Measurements from ENCODE around the gene GRID2.

GRID2 gene

DNA sequence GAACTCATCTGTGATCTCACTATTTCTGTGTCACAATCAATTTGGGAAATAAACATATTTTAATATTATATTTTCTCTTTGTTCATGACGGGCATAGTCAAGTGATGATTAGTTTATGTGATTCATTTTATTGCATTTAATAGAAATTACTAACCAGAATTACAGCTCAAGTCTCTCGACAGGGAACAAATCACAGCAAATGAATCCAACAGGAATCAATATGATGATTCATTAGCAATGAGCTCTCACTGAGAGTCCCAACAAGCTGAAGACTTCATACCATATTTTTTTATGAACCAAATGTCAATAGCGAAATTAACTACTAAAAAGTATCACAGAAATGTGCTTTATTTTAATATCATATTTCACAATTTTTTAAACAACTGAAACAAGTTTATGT lies 649.7 kb downstream of the GRID2 start:
- ATAC-seq: no peak
- TF ChIP-seq PPARA (CRISPR knock-in tag; IDR thresholded peaks at IDR 0.05; ENCODE audit: borderline replicate concordance) (no peak), ISL1 (CRISPR knock-in tag; IDR thresholded peaks at IDR 0.05) (no peak), BACH2 (CRISPR knock-in tag; IDR thresholded peaks at IDR 0.05; ENCODE audit: borderline replicate concordance) (no peak), RARB (CRISPR knock-in tag; IDR thresholded peaks at IDR 0.05) (no peak), CSDC2 (CRISPR knock-in tag; IDR thresholded peaks at IDR 0.05) (no peak), OSR1 (CRISPR knock-in tag; IDR thresholded peaks at IDR 0.05) (no peak), GLIS3 (CRISPR knock-in tag; IDR thresholded peaks at IDR 0.05) (no peak), ZNF8 (CRISPR knock-in tag; IDR thresholded peaks at IDR 0.05) (no peak), ZC3H10 (CRISPR knock-in tag; IDR thresholded peaks at IDR 0.05) (no peak), TOX (CRISPR knock-in tag; IDR thresholded peaks at IDR 0.05; ENCODE audit: borderline replicate concordance) (no peak), POU6F1 (CRISPR knock-in tag; IDR thresholded peaks at IDR 0.05; ENCODE audit: borderline replicate concordance, low read depth) (no peak), ZNF565 (CRISPR knock-in tag; conservative IDR thresholded peaks at IDR 0.05; ENCODE audit: low read depth) (no peak), ZFP30 (CRISPR knock-in tag; IDR thresholded peaks at IDR 0.05) (no peak), TCF4 (CRISPR knock-in tag; IDR thresholded peaks at IDR 0.05; ENCODE audit: borderline replicate concordance) (no peak), SNAI2 (CRISPR knock-in tag; IDR thresholded peaks at IDR 0.05) (no peak), ZNF70 (CRISPR knock-in tag; IDR thresholded peaks at IDR 0.05) (no peak)
- TF ChIP-seq, protein P1, sequence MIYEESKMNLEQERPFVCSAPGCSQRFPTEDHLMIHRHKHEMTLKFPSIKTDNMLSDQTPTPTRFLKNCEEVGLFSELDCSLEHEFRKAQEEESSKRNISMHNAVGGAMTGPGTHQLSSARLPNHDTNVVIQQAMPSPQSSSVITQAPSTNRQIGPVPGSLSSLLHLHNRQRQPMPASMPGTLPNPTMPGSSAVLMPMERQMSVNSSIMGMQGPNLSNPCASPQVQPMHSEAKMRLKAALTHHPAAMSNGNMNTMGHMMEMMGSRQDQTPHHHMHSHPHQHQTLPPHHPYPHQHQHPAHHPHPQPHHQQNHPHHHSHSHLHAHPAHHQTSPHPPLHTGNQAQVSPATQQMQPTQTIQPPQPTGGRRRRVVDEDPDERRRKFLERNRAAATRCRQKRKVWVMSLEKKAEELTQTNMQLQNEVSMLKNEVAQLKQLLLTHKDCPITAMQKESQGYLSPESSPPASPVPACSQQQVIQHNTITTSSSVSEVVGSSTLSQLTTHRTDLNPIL (CRISPR knock-in tag; IDR thresholded peaks at IDR 0.05; ENCODE audit: low read depth): no peak
- TF ChIP-seq, protein P2, sequence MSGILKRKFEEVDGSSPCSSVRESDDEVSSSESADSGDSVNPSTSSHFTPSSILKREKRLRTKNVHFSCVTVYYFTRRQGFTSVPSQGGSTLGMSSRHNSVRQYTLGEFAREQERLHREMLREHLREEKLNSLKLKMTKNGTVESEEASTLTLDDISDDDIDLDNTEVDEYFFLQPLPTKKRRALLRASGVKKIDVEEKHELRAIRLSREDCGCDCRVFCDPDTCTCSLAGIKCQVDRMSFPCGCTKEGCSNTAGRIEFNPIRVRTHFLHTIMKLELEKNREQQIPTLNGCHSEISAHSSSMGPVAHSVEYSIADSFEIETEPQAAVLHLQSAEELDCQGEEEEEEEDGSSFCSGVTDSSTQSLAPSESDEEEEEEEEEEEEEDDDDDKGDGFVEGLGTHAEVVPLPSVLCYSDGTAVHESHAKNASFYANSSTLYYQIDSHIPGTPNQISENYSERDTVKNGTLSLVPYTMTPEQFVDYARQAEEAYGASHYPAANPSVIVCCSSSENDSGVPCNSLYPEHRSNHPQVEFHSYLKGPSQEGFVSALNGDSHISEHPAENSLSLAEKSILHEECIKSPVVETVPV (CRISPR knock-in tag; IDR thresholded peaks at IDR 0.05): no peak
- TF ChIP-seq, protein P3, sequence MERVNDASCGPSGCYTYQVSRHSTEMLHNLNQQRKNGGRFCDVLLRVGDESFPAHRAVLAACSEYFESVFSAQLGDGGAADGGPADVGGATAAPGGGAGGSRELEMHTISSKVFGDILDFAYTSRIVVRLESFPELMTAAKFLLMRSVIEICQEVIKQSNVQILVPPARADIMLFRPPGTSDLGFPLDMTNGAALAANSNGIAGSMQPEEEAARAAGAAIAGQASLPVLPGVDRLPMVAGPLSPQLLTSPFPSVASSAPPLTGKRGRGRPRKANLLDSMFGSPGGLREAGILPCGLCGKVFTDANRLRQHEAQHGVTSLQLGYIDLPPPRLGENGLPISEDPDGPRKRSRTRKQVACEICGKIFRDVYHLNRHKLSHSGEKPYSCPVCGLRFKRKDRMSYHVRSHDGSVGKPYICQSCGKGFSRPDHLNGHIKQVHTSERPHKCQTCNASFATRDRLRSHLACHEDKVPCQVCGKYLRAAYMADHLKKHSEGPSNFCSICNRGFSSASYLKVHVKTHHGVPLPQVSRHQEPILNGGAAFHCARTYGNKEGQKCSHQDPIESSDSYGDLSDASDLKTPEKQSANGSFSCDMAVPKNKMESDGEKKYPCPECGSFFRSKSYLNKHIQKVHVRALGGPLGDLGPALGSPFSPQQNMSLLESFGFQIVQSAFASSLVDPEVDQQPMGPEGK (CRISPR knock-in tag; IDR thresholded peaks at IDR 0.05; ENCODE audit: borderline replicate concordance): no peak
- TF ChIP-seq, protein P4, sequence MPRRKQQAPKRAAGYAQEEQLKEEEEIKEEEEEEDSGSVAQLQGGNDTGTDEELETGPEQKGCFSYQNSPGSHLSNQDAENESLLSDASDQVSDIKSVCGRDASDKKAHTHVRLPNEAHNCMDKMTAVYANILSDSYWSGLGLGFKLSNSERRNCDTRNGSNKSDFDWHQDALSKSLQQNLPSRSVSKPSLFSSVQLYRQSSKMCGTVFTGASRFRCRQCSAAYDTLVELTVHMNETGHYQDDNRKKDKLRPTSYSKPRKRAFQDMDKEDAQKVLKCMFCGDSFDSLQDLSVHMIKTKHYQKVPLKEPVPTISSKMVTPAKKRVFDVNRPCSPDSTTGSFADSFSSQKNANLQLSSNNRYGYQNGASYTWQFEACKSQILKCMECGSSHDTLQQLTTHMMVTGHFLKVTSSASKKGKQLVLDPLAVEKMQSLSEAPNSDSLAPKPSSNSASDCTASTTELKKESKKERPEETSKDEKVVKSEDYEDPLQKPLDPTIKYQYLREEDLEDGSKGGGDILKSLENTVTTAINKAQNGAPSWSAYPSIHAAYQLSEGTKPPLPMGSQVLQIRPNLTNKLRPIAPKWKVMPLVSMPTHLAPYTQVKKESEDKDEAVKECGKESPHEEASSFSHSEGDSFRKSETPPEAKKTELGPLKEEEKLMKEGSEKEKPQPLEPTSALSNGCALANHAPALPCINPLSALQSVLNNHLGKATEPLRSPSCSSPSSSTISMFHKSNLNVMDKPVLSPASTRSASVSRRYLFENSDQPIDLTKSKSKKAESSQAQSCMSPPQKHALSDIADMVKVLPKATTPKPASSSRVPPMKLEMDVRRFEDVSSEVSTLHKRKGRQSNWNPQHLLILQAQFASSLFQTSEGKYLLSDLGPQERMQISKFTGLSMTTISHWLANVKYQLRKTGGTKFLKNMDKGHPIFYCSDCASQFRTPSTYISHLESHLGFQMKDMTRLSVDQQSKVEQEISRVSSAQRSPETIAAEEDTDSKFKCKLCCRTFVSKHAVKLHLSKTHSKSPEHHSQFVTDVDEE (CRISPR knock-in tag; IDR thresholded peaks at IDR 0.05): no peak

DNA sequence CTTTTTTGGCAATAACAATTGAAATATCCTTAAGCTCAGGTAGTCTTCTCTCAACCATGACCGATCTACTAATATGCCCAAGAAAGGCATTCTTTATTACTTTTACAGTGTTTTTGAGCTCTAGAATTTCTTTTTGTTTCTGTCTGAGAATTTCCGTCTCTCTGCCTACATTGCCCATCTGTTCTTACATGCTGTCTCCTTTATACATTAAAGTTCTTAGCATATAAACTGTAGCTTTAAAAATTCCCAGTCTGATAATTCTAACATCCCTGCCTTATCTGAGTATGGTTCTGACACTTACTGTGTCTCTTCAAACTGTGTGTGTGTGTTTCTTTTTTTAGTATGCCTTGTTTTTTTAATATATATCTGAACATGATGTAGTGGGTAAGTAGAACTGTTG lies 658.1 kb downstream of the GRID2 start:
- no peak for ATAC-seq
- TF ChIP-seq SNAI2 (CRISPR knock-in tag; IDR thresholded peaks at IDR 0.05) (no peak), BACH2 (CRISPR knock-in tag; IDR thresholded peaks at IDR 0.05; ENCODE audit: borderline replicate concordance) (no peak), ZFP3 (CRISPR knock-in tag; IDR thresholded peaks at IDR 0.05) (no peak), TCF4 (CRISPR knock-in tag; IDR thresholded peaks at IDR 0.05; ENCODE audit: borderline replicate concordance) (no peak), ZC3H10 (CRISPR knock-in tag; IDR thresholded peaks at IDR 0.05) (no peak), ZFP30 (CRISPR knock-in tag; IDR thresholded peaks at IDR 0.05) (no peak), GLIS3 (CRISPR knock-in tag; IDR thresholded peaks at IDR 0.05) (no peak), ARNTL (CRISPR knock-in tag; IDR thresholded peaks at IDR 0.05; ENCODE audit: borderline replicate concordance, low read depth) (no peak), PPARA (CRISPR knock-in tag; IDR thresholded peaks at IDR 0.05; ENCODE audit: borderline replicate concordance) (no peak), POU6F1 (CRISPR knock-in tag; IDR thresholded peaks at IDR 0.05; ENCODE audit: borderline replicate concordance, low read depth) (no peak)
- TF ChIP-seq, protein P3 (CRISPR knock-in tag; IDR thresholded peaks at IDR 0.05; ENCODE audit: borderline replicate concordance): no peak

All from SK-N-SH treated with all-trans-retinoic acid at 6 μM for 48 hours (cell line).